Upper lobe of left lung (tissue), 6 donors: Measurements from ENCODE around the gene KRTAP1-5. TPM values are rescaled to one million over a fixed set of nuclear protein-coding genes. Genes with fewer than 3 reads are reported as not detected.

Experiments
- ATAC-seq, 2 donors: fragments of 200-7000 bp; cut with Tn5 transposase; one replicate each; pipeline ENCODE4 v1.9.1; 2022; ENCODE audit warnings: mild to moderate bottlenecking in 2 of 2, moderate library complexity in 2 of 2; ENCODE audit not compliant: low FRiP score in 2 of 2
- DNase-seq, 2 donors: peaks; one replicate each; pipeline ENCODE4 v3.0.0-alpha.2; 2019 to 2020
- H3K27ac ChIP-seq, 4 donors: fragments of 200-600 bp; sonication (generic); one replicate each; pipeline ENCODE4 v1.5.1; 2016 to 2019
- H3K27me3 ChIP-seq, 4 donors: fragments of 200-600 bp; sonication (generic); one replicate each; pipeline ENCODE4 v1.5.1; 2017 to 2019
- H3K36me3 ChIP-seq, 4 donors: fragments of 200-600 bp; sonication (generic); one replicate each; pipeline ENCODE4 v1.5.1; 2016 to 2019
- H3K4me1 ChIP-seq, 4 donors: fragments of 200-600 bp; sonication (generic); one replicate each; pipeline ENCODE4 v1.5.1; 2018 to 2019
- H3K4me3 ChIP-seq, 4 donors: fragments of 200-600 bp; sonication (generic); one replicate each; pipeline ENCODE4 v1.5.1; 2017 to 2019; ENCODE audit warnings: mild to moderate bottlenecking in 2 of 4, moderate library complexity in 1 of 4
- H3K9me3 ChIP-seq, 4 donors: fragments of 200-600 bp; sonication (generic); one replicate each; pipeline ENCODE4 v1.5.1; 2018 to 2019
- CTCF ChIP-seq, 6 experiments: fragments of 450-650 bp in 4 of 6; fragments of 200-600 bp in 2 of 6; sonication (generic) in 2 of 6; IDR thresholded peaks; one replicate each; pipeline ENCODE4 v1.5.1; 2016 to 2019; ENCODE audit warnings: antibody characterized with exemption in 6 of 6
- EP300 ChIP-seq, 4 donors: sonication (generic); formaldehyde crosslinking; IDR thresholded peaks; one replicate each; pipeline ENCODE4 v1.5.1; 2017; ENCODE audit warnings: antibody characterized with exemption in 4 of 4, control low read depth in 2 of 4
- POLR2A ChIP-seq, 4 donors: fragments of 450-650 bp; IDR thresholded peaks; one replicate each; pipeline ENCODE4 v1.5.1; 2016 to 2017; ENCODE audit warnings: antibody characterized with exemption in 4 of 4, mild to moderate bottlenecking in 2 of 4
- POLR2AphosphoS5 ChIP-seq, 2 donors: sonication (generic); formaldehyde crosslinking; IDR thresholded peaks; one replicate each; pipeline ENCODE4 v1.5.1; 2017; ENCODE audit warnings: antibody characterized with exemption in 2 of 2
- WGBS, 2 donors: methylation state at CpG; one replicate each; pipeline ENCODE4 v1.1.5; 2017 to 2018; 5-methylcytosine and 5-hydroxymethylcytosine counted together
- total RNA-seq, 6 donors: library from RNA; depleted of rRNA in 4 of 6; stranded (reverse); fragments of >200 nt in 4 of 6; gene quantifications; one replicate each; pipeline versions ENCODE4 v1.1.0 to v1.2.1, GENCODE V29; 2016 to 2021
- donor health status: DM: no; HTN: no; CAD: no; lungs with moderate emphysema.
- donor health status: DM: no; HTN: yes; CAD: no; lungs with severe emphysema.

Gene KRTAP1-5
- not detected for total RNA-seq

GRCh38 chr17:41026715-41027471 is at the start of gene KRTAP1-5:
KRTAP1-5 (minus strand) TSS chr17:41027208; CDS start chr17:41027155, 53 bp downstream.
- no peak for TF ChIP-seq POLR2A (IDR thresholded peaks at IDR 0.05)
- no peak for TF ChIP-seq EP300 (IDR thresholded peaks at IDR 0.05)
- TF ChIP-seq CTCF (IDR thresholded peaks at IDR 0.05), result no peak
- TF ChIP-seq POLR2AphosphoS5 (IDR thresholded peaks at IDR 0.05), result no peak
- H3K27ac ChIP-seq, result no peak within 1 kb of the TSS
- DNase-seq (peak in 1 of 2 donors; percentile 36), ATAC-seq (no peak)
- 74 to 78% methylated on average over 5 to 8 of the region's 9 CpGs for WGBS, 2 donors
- H3K36me3 ChIP-seq, result no peaks in the 10 kb centered on the region
- H3K9me3 ChIP-seq, result no peaks in the 10 kb centered on the region
- H3K27me3 ChIP-seq, result no peaks in the 10 kb centered on the region
- H3K4me1 ChIP-seq, result no peaks in the 10 kb centered on the region
- H3K4me3 ChIP-seq, result no peak within 1 kb of the TSS

- H3K36me3 ChIP-seq, result no peaks in the 10 kb centered on the region
- TF ChIP-seq POLR2AphosphoS5 (IDR thresholded peaks at IDR 0.05), result no peak
- no peak for TF ChIP-seq CTCF (IDR thresholded peaks at IDR 0.05)
- no peak for TF ChIP-seq POLR2A (IDR thresholded peaks at IDR 0.05)
- TF ChIP-seq EP300 (IDR thresholded peaks at IDR 0.05), result no peak
- ATAC-seq, result no peak
- no peak overlapping the region for H3K4me3 ChIP-seq
- H3K27me3 ChIP-seq, result no peaks in the 10 kb centered on the region
- DNase-seq, result no peak
- no peak overlapping the region for H3K27ac ChIP-seq
- H3K9me3 ChIP-seq, result no peaks in the 10 kb centered on the region
- H3K4me1 ChIP-seq, result no peaks in the 10 kb centered on the region
Observed at GRCh38 chr17:41076788-41077187, 49.8 kb upstream of the KRTAP1-5 start.

- Histone ChIP-seq H3K9me3 (no peaks in the 10 kb centered on the region), H3K27ac (no peak overlapping the region), H3K4me1 (no peaks in the 10 kb centered on the region), H3K27me3 (no peaks in the 10 kb centered on the region), H3K36me3 (no peaks in the 10 kb centered on the region), H3K4me3 (no peak overlapping the region)
- 89 to 90% methylated on average over 2 of the region's 2 CpGs for WGBS, 2 donors
- no peak for ATAC-seq
- DNase-seq, result no peak
- TF ChIP-seq EP300 (IDR thresholded peaks at IDR 0.05), result no peak
- TF ChIP-seq POLR2A (IDR thresholded peaks at IDR 0.05), result no peak
- no peak for TF ChIP-seq POLR2AphosphoS5 (IDR thresholded peaks at IDR 0.05)
- no peak for TF ChIP-seq CTCF (IDR thresholded peaks at IDR 0.05)
Observed at GRCh38 chr17:41073676-41074075, 46.7 kb upstream of the KRTAP1-5 start.

- Histone ChIP-seq H3K27ac (no peak overlapping the region), H3K4me1 (no peaks in the 10 kb centered on the region), H3K4me3 (no peak overlapping the region), H3K27me3 (no peaks in the 10 kb centered on the region), H3K9me3 (no peaks in the 10 kb centered on the region), H3K36me3 (no peaks in the 10 kb centered on the region)
- ATAC-seq (no peak), DNase-seq (peak in 1 of 2 donors; percentile 27)
- no peak for TF ChIP-seq POLR2A (IDR thresholded peaks at IDR 0.05)
- no peak for TF ChIP-seq EP300 (IDR thresholded peaks at IDR 0.05)
- TF ChIP-seq CTCF (IDR thresholded peaks at IDR 0.05), result no peak
- TF ChIP-seq POLR2AphosphoS5 (IDR thresholded peaks at IDR 0.05), result no peak
- 67 to 75% methylated on average over 5 of the region's 5 CpGs for WGBS, 2 donors
Observed at GRCh38 chr17:41071606-41072360, 44.8 kb upstream of the KRTAP1-5 start.
